ENCODE results near the gene ADK.

The ADK gene

GRCh38 chr10:74645692-74646091 is 494.7 kb downstream of the ADK start:
- H3K4me3 ChIP-seq (replicated peaks; ENCODE audit: insufficient read depth, low read length), result no peak overlapping the region
- no peak overlapping the region for H3K27ac ChIP-seq (replicated peaks)
- H3K27me3 ChIP-seq (ENCODE audit: insufficient read depth, poor library complexity, severe bottlenecking), result no peaks in the 10 kb centered on the region
- no peak for DNase-seq (ENCODE audit: low read depth in 1 of 2, low spot score in 1 of 2)
- TF ChIP-seq REST (IDR thresholded peaks at IDR 0.05; ENCODE audit: insufficient replicate concordance, low read depth), result no peak
- no peak for TF ChIP-seq SPI1 (IDR thresholded peaks at IDR 0.05; ENCODE audit: borderline replicate concordance, low read depth)
- no peak for TF ChIP-seq POLR2AphosphoS5 (IDR thresholded peaks at IDR 0.05; ENCODE audit: low read depth)
- TF ChIP-seq CTCF (IDR thresholded peaks at IDR 0.05; ENCODE audit: insufficient read depth, low read length), result no peak
- no peak for TF ChIP-seq GABPA (IDR thresholded peaks at IDR 0.05; ENCODE audit: low read depth)

- DNase-seq (ENCODE audit: low read depth in 1 of 2, low spot score in 1 of 2), result no peak
- no peak overlapping the region for H3K27ac ChIP-seq (replicated peaks)
- no peaks in the 10 kb centered on the region for H3K27me3 ChIP-seq (ENCODE audit: insufficient read depth, poor library complexity, severe bottlenecking)
- no peak for TF ChIP-seq CTCF (IDR thresholded peaks at IDR 0.05; ENCODE audit: insufficient read depth, low read length)
- no peak for TF ChIP-seq GABPA (IDR thresholded peaks at IDR 0.05; ENCODE audit: low read depth)
- TF ChIP-seq SPI1 (IDR thresholded peaks at IDR 0.05; ENCODE audit: borderline replicate concordance, low read depth), result no peak
- no peak for TF ChIP-seq REST (IDR thresholded peaks at IDR 0.05; ENCODE audit: insufficient replicate concordance, low read depth)
- no peak for TF ChIP-seq POLR2AphosphoS5 (IDR thresholded peaks at IDR 0.05; ENCODE audit: low read depth)
- H3K4me3 ChIP-seq (replicated peaks; ENCODE audit: insufficient read depth, low read length), result no peak overlapping the region
These were observed 499.6 kb downstream of the ADK start for GRCh38 chr10:74650613-74651012.

- H3K4me3 ChIP-seq (replicated peaks; ENCODE audit: insufficient read depth, low read length), result no peak overlapping the region
- no peak for DNase-seq (ENCODE audit: low read depth in 1 of 2, low spot score in 1 of 2)
- no peaks in the 10 kb centered on the region for H3K27me3 ChIP-seq (ENCODE audit: insufficient read depth, poor library complexity, severe bottlenecking)
- no peak overlapping the region for H3K27ac ChIP-seq (replicated peaks)
- TF ChIP-seq REST (IDR thresholded peaks at IDR 0.05; ENCODE audit: insufficient replicate concordance, low read depth) (no peak), CTCF (IDR thresholded peaks at IDR 0.05; ENCODE audit: insufficient read depth, low read length) (no peak), GABPA (IDR thresholded peaks at IDR 0.05; ENCODE audit: low read depth) (no peak)
These were observed 500.5 kb downstream of the ADK start for GRCh38 chr10:74651565-74651964.

Data from HL-60 (cell line).